RWPE1 (cell line): ENCODE data around the gene PHB1.
"Not testable (repeated sequence)": the region's sequence is repeated elsewhere in the genome, so short reads cannot be mapped to it uniquely, and the experiment has no call there.

Experiments
- CTCF ChIA-PET: fragments of 350-600 bp; sonication (Branson Sonifier 250); formaldehyde crosslinking; extraction: SDS; loops from one replicate; lab custom pipeline; 2021; lab: Yijun Ruan, JAX
- POLR2A ChIA-PET: fragments of 400-600 bp; formaldehyde crosslinking; extraction: SDS; loops from one replicate; lab custom pipeline; 2020; ENCODE audit warnings: antibody characterized with exemption; ENCODE audit not compliant: low non-redundant PET; lab: Yijun Ruan, JAX
- DNase-seq: peaks from one replicate; pipeline ENCODE4 v3.0.0; 2012; ENCODE audit warnings: low spot score
- H3K27ac ChIP-seq: fragments of 450-650 bp; 2 replicates; pipeline ENCODE4 v1.5.1; 2017
- CTCF ChIP-seq: fragments of 450-650 bp; conservative IDR thresholded peaks from 2 replicates; pipeline ENCODE4 v1.5.1; 2017; ENCODE audit warnings: low read depth, mild to moderate bottlenecking

The PHB1 gene

GRCh38 chr17:49369760-49370159, 44.9 kb downstream of the PHB1 start:
- DNase-seq = no peak
- no peak for TF ChIP-seq CTCF
- CTCF ChIA-PET = interaction anchor here (0.6 kb wide), 3 partner anchors 10 to 311 kb away, joined by 3 to 4 read pairs (median 3); no protein-coding TSS in a partner anchor
- H3K27ac ChIP-seq = no peak overlapping the region
- POLR2A ChIA-PET = no interaction called here

- TF ChIP-seq CTCF = no peak
- CTCF ChIA-PET = interaction anchor here (0.6 to 1.6 kb wide), 3 partner anchors 11 to 308 kb away, joined by 3 to 4 read pairs (median 3); no protein-coding TSS in a partner anchor
These were observed 45.6 kb downstream of the PHB1 start for GRCh38 chr17:49369089-49369488.

GRCh38 chr17:49365667-49366066, 49.0 kb downstream of the PHB1 start:
- no peak for TF ChIP-seq CTCF
- POLR2A ChIA-PET = no interaction called here
- CTCF ChIA-PET = interaction anchor here (0.6 kb wide), 1 partner anchor 1681 kb away, joined by 3 read pairs; no protein-coding TSS in a partner anchor
- no peak for DNase-seq
- H3K27ac ChIP-seq = no peak overlapping the region

More at GRCh38 chr17:49369089-49369488, 45.6 kb downstream of the PHB1 start:
- POLR2A ChIA-PET = interaction anchor here (0.6 kb wide), 1 partner anchor 94 kb away, joined by 3 read pairs; no protein-coding TSS in a partner anchor
- no peak overlapping the region for H3K27ac ChIP-seq
- DNase-seq = no peak

- POLR2A ChIA-PET, H3K27ac ChIP-seq, DNase-seq: not testable (repeated sequence)
- CTCF ChIA-PET = interaction anchor here (0.6 to 0.7 kb wide), 3 partner anchors 8 to 1338 kb away, joined by 3 to 9 read pairs (median 4); no protein-coding TSS in a partner anchor
These were observed 49.6 kb downstream of the PHB1 start for GRCh38 chr17:49365126-49365525.

GRCh38 chr17:49364119-49364518, 50.6 kb downstream of the PHB1 start:
- ChIA-PET POLR2A (no interaction called here), CTCF (no interaction called here)
- TF ChIP-seq CTCF = no peak
- H3K27ac ChIP-seq = no peak overlapping the region
- no peak for DNase-seq

- TF ChIP-seq CTCF = no peak
- ChIA-PET CTCF (no interaction called here), POLR2A (no interaction called here)
- no peak overlapping the region for H3K27ac ChIP-seq
- no peak for DNase-seq
These were observed 51.4 kb downstream of the PHB1 start for GRCh38 chr17:49363251-49363650.

GRCh38 chr17:49362723-49363117, 52.0 kb downstream of the PHB1 start:
- peak overlapping the region; percentile 93 for H3K27ac ChIP-seq
- DNase-seq = peak; percentile 9
- no peak for TF ChIP-seq CTCF
- CTCF ChIA-PET = interaction anchor here (0.7 kb wide), 1 partner anchor 470 kb away, joined by 5 read pairs; no protein-coding TSS in a partner anchor
- POLR2A ChIA-PET = no interaction called here
